GM19397 (cell line): ENCODE measurements around the gene TBC1D22B.

ENCODE experiments used
- ATAC-seq: cut with Tn5 transposase; IDR thresholded peaks from one replicate; pipeline ENCODE4 v1.9.1; 2021; ENCODE audit warnings: mild to moderate bottlenecking, moderate library complexity; ENCODE audit not compliant: unreplicated experiment

The TBC1D22B gene

DNA sequence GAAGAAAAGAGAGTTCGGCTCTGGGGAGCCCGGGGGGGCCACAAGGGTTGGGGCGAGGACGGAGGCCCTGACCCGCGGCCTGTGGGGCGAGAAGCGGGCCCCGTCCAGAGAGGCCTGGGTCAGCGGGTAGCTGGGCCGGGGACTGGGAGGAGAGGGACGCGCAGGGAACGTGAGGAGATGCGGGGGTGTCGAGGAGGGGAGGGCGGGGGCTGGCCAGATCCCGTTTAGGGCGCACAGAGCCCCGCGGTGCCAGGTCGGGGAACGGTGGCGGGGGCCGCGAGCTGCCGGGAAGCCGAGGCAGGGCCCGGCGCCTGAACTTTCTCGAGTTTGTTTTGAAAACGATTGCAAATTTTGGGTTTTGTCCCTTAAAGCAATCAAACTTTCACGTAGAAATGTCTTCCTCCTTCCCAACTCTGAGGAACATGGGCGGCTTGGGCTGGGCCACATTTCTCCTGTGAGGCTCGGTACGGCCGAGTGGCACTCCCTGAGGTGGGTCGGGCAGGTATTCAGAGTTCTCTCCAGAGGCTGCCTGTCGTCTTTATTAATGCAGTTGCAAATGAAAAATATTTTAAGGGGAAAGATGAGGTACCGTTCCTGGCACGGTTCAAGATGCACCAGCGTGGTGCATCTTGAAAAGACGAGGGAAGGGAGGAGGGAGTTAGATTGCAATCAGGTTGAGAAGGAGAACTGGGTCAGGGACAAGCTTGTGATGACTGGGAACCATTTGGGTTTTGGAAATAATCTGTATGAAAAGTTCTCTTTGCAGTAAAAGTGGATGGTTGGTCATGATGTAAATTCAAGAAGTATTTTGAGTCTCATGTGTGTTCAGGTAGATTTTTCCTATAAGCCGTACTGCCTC is 97.2 kb downstream of the TBC1D22B start:
- no peak for ATAC-seq

DNA sequence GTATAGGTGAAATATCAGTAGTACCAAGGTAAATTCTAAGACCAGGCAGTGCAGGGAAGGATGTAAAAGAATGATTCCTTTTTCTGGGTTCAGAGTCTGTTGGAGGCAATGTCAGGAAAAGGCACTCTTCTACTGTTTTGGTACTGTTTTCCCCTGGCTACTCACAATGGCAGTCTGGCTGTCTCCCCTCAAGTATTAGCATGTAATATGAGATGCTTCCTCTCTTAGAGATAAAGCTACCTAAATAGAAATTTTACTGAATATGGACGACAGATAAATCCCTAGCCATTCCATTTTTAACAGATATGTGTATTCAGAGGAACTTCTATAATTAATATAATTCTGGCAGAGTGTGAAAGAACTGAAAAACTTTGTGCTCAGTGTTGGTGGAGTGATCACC is 99.7 kb downstream of the TBC1D22B start:
- ATAC-seq, result no peak

DNA sequence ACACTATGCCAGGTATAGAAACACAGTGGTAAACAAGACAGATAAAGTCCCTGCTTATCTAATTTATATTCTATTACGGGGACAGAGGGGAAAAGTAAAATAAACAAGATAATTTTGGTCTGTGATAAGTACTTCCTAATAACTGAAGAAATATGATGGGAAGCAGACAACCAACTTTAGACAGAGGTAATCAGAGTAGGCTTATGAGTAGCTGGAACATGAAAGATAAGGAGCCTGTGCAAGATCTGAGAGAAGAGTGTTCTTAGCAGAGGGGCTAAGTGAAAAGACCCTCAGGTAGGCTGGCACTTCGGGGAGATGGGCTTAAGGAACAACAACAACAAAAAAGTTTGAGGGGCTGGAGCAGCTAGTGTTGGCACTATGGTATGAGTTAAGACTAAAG is 100.3 kb downstream of the TBC1D22B start:
- no peak for ATAC-seq

DNA sequence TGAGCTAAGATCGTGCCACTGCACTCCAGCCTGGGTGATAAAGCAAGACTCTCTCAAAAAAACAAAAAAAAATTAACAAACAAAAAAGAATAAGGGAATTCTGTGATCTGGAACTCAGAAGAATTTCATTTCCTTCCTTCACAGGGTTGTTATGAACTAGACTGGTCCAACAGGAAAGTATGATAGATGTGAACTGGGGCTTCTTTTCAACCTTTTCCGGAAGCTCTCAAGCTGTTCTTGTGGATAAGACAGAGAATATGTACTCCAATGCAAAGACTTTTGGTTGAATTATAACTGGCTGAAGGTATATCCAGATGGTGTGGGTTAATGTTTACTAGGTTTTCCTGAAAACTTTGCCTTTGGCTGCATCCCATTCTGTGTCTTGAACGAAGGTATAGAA is 101.5 kb downstream of the TBC1D22B start:
- no peak for ATAC-seq

DNA sequence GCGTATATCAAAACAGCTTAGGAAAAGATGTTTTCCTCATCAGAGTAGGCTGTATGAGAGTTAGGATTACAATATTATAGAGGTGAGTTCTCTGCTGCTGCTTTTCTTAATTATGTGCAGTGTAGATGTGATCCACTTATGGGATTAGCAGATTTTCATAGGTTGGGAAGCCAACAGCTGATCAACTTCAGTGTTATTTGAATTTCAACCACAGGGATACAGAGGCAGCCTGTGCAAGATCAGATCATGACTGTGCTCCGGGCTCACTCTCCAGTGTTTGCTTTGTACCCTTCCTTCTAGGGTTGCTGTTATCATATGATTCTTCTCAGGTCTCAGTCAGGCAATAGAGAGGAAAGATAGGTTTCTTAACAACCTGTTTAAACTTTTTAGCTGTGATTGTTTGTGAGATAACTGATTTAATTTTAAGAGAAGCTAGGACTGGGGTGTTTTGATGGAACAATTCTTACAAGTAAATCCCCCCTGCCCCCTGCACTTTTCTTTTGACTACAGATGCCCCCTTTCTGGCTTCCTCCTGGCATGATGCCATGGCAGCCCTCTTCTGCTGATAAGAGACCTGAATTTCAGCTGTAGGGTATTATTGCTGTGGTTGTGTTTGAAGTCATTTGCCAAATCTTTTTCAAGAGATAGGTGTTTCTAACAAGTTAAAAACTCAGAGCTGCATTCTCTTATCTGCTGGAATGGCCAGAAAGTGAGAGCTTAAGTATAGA is 104.7 kb downstream of the TBC1D22B start:
- ATAC-seq, result no peak

DNA sequence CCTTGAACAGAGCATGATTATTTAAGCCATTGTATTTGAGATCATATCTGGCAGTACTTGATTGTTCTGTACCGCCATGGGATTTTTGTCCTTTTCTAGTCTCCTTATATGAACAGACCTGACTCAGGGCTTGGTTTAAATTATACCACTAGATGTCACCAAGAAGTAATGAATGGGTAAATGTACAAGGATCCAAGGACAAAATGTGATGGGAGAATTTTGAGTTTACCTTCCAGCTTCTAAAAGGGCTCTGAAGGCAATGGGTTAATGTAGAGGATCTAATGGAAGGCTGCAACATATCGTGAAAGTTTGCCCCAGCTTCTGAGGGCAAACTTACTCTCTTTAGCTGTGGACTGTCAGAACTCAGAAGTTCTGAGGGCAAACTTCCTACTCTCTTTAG is 108.2 kb downstream of the TBC1D22B start:
- ATAC-seq, result no peak

DNA sequence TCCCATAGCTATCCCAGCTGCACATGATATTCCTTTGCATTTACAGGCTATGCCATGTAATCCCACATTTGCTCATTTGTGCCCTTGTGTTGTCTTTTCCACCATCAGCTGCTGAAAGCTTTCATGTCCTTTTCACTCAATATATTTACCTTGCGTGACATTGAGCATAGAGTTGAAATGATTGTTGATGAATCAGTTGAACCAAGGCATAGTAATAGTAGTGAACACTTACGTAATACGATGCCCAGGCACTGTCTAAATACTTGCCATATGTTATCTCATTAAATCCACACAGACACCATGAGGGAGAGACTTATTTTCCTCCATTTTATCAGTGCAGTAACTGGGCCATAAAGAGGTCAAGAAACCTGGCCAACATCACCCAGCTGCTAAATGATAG is 109.3 kb downstream of the TBC1D22B start:
- no peak for ATAC-seq

DNA sequence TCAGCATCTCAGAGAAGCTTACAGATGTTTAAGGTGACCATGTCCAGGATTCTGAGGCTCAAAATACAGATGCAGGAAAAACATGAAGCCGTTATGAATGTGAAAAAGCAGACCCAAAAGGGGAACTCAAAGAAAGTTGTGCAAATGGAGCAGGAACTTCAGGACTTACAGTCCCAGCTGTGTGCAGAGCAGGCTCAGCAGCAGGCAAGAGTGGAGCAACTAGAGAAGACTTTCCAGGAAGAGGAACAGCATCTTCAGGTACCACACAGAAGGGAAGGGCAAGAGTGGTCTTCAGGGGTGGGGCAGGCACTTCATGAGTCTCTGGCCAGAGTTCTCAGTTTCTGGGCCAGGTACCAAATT is 111.4 kb downstream of the TBC1D22B start:
- no peak for ATAC-seq

DNA sequence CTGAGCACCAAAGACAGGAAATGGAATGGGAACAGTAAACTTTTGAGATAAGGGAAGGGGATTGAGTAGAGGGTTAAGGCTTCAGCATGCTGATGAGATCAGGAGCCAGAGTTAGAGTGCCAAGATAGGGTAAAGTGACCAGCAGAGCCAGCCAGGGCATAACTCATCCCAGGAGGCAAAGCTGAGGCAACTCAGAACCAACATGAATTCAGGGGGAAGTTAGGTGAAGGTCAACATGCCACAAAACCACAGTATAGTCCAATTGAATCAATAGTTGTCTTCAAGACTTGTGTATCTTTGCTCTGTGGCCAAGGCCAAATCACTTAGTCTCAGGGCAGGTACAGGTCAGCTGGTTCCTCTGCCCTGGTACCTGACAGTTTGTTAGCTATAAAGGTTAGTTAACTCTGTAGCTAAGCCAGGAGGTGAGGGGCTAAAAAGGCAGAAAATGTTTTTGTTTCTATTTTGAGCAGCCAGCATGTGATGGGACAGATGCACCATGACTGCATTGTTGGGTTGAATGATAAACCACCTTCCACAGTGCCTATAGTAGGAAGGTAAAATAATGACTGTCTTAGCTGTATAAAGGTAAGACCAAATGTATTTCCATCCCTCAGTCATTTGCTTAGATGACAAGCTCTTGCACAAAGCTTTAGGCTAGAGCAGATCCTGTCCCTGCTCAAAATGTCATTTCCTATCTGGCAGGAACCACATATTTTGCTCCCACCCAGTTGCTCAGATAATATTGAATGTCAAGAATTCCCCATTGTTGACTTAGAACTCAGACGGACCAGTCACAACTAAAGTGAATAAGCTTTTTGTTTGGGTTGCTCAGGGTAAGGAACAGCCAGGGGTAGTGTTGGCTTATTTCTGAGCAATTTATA is 112.0 kb downstream of the TBC1D22B start:
- ATAC-seq, result no peak

DNA sequence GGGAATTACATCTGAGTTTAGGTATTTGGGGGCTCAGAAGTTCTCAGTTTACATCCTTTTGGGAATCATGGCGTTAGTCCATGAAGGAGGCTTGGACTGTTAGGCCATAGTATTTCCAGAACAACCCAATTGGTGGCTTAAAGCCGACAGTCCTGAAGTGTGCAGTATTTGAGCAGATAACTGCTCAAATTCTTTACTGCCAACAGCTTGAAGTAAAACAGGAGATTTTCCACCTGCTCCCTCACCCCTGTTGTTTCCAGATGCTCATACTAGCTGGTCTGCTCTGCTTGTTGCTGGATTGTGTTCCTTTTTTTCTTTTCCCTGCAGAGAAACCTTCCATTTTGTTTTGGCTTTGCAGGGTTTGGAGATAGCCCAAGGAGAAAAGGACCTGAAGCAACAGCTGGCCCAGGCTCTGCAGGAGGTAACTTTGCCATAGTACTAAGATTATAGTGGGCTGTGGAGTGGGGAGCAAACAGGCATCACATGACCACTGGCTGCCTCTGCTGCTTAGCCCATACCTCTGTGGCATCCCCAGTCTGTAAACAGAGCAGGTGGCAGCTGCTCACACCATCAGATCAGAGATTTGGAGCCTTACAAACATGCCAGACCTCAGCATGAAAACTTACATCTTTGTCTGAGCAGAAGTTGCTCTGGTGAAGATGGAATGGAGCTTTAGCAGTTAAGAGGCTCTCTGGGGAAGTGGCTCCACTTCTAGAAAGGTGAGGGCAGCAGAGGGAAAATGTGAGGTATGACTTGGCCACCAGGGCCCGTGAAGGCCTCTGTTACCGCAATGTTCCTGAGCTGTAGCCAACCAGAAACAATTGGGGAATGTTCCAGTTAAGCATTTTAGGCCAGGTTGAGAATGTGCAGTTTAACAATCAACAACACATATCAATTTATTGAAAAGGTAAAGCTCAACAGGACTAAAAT is 113.8 kb downstream of the TBC1D22B start:
- ATAC-seq, result no peak

DNA sequence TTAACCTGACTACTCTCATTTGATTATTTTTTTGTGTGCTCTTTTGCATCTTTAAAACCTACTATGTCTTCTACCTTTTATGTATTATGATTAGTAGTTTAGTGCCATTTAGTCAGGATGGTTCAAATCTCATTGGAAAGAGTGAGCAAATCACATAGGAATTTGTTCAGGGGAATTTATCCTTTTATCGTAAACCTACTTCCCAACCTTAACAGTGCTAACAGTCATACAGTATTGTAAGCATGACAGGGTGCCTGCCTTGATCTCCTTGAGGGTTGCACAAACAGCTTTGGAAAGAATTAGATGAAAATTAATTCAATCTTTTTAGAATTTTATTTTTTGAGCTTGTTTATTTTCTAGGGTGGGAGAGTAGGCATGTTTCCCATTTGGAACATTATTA is 114.5 kb downstream of the TBC1D22B start:
- no peak for ATAC-seq

DNA sequence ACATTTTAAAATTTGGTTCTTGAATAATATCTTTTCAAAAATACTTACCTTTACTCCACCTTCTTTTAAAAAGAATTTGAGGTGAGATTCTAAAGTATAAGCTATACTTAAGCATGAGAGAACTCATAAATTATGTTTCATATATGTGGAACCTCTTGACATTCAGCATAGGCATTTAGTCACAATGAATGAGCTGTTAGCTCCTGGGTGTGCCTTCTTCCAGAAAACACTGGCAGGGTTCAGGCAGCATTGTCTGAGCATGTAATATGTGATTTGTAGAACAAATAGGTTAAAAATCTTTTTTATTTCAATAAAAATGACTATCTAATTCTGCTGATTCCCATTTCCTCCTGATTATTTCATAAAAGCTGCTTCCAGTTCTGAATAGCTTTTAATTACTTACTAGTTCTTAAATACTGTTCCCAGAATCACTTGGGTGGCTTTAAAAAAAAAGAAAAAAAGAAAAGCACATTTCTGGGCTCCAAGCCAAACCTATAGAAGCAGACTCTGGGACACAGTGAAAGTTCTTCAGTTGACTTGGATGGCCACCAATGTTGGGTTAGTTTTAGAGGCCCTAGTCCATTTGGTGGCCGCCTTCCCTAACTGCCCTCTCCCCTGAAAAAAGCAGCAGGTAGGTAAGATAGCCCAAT is 116.4 kb downstream of the TBC1D22B start:
- no peak for ATAC-seq

DNA sequence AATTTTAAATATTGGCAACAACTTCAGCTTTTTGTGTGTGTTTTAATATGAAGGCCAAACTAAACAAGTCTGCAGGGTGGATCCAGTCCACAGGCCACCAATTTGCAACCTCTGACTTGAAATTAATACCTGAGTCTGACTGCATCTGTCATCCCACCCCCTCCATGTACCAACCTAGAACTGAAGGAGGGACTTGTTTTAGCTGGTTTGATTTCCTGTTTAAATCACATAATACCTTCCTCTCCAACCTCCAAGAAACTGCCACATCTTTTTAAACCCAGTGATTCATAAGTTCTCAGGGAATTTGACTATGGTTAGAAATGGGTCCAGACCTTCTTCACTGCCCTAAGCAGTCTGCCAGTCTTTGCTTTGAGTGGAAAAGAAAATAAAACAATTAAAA is 117.8 kb downstream of the TBC1D22B start:
- no peak for ATAC-seq

DNA sequence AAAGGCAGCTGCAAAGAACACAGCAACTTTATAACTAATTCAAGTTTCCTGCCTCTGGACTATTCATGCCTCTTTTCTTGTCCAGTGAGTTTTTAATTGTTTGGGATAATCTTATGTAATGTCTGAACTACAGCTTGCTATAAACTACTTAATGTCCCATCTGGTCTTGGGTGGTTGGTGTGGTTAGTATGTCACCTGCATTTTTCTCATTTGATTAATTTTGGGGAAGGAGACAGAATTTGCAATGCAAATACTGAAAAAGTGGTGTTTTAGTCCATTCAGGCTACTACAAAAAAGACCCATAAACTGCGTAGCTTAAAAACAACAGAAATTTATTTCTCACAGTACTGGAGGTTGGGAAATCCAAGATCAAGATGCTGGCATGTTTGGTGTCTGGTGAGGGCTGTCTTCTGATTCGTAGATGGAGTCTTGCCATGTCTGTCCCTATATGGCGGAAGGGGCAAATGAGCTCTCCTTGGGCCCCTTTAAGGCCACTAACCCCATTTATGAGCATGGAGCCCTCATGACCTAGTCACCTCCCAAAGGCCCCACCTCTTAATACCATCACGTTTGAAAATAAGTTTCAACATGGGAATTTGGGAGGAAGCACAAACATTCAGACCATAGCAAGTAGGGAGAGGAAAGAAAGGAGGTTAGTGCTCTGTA is 118.6 kb downstream of the TBC1D22B start:
- no peak for ATAC-seq

DNA sequence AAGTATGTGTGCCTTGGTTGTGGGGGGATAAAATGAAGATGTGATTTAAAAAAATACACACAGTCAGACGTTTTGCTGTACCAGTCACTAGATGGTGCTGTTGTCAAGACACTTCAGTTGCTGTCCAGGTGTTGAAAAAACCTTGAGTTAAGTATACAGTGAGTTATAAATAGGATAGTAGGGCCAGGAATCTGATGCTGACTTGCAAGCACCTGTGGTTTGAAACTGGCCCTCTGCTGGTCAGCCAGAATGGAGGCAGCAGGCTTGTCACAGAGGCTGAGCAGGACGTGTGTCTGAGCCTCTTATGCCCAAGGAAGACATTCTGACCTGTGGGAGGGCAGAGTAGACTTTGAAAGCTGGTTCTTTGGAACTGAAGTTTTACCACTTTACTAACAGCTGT is 124.0 kb downstream of the TBC1D22B start:
- no peak for ATAC-seq
